GM12873 (cell line): Measurements from ENCODE around the gene FMN1.

Experiments
- CTCF ChIP-seq: IDR thresholded peaks from 2 replicates; pipeline ENCODE4 v1.5.1; 2012; ENCODE audit warnings: low read depth, mild to moderate bottlenecking, moderate library complexity, low read length, control low read depth; ENCODE audit not compliant: insufficient read depth; ENCODE audit errors: missing control alignments

The FMN1 gene

GRCh38 chr15:33161209-33161608 is 33.3 kb downstream of the FMN1 start:
- no peak for TF ChIP-seq CTCF

- no peak for TF ChIP-seq CTCF
These were observed 33.8 kb downstream of the FMN1 start for GRCh38 chr15:33160581-33161165.

GRCh38 chr15:33159726-33160453 is 34.6 kb downstream of the FMN1 start:
- TF ChIP-seq CTCF, result no peak

- TF ChIP-seq CTCF, result no peak
These were observed 36.1 kb downstream of the FMN1 start for GRCh38 chr15:33158366-33158765.

GRCh38 chr15:33157371-33158037 is 37.0 kb downstream of the FMN1 start:
- no peak for TF ChIP-seq CTCF

- no peak for TF ChIP-seq CTCF
These were observed 38.7 kb downstream of the FMN1 start for GRCh38 chr15:33155691-33156420.

GRCh38 chr15:33154351-33155166 is 40.0 kb downstream of the FMN1 start:
- no peak for TF ChIP-seq CTCF
